ENCODE measurements around the gene RFNG.

Gene RFNG

GRCh38 chr17:82056729-82057621 is 5.4 kb upstream of the RFNG start:
- TF ChIP-seq CTCF (IDR thresholded peaks at IDR 0.05; ENCODE audit: low read depth, low read length): no peak
- H3K4me3 ChIP-seq (ENCODE audit: low read depth, low read length): no peak overlapping the region

- TF ChIP-seq CTCF (IDR thresholded peaks at IDR 0.05; ENCODE audit: low read depth, low read length): no peak
- no peak overlapping the region for H3K4me3 ChIP-seq (ENCODE audit: low read depth, low read length)
Observed at GRCh38 chr17:82055965-82056728, 4.5 kb upstream of the RFNG start.

GRCh38 chr17:82055023-82055964 is 3.7 kb upstream of the RFNG start:
- no peak for TF ChIP-seq CTCF (IDR thresholded peaks at IDR 0.05; ENCODE audit: low read depth, low read length)

GRCh38 chr17:82054351-82055022 is 2.9 kb upstream of the RFNG start:
- H3K4me3 ChIP-seq (ENCODE audit: low read depth, low read length): no peak overlapping the region
- TF ChIP-seq CTCF (IDR thresholded peaks at IDR 0.05; ENCODE audit: low read depth, low read length): no peak

More at GRCh38 chr17:82055023-82055964, 3.7 kb upstream of the RFNG start:
- H3K4me3 ChIP-seq (ENCODE audit: low read depth, low read length): no peak overlapping the region

GRCh38 chr17:82053556-82054263 is 2.1 kb upstream of the RFNG start:
- TF ChIP-seq CTCF (IDR thresholded peaks at IDR 0.05; ENCODE audit: low read depth, low read length): no peak
- no peak overlapping the region for H3K4me3 ChIP-seq (ENCODE audit: low read depth, low read length)

GRCh38 chr17:82053130-82053529 is 1.5 kb upstream of the RFNG start:
- TF ChIP-seq CTCF (IDR thresholded peaks at IDR 0.05; ENCODE audit: low read depth, low read length): no peak
- H3K4me3 ChIP-seq (ENCODE audit: low read depth, low read length): peak overlapping the region; percentile 85
